ENCODE data around the gene JMJD8.

GRCh38 chr16:667780-668518, 16.2 kb downstream of the JMJD8 start, which contains the start of gene RHOT2:
- peak in 5 of 7 experiments; percentile 51 to 93 (median 86) for TF ChIP-seq CTCF (IDR thresholded peaks at IDR 0.05)
- no peak for TF ChIP-seq EP300 (IDR thresholded peaks at IDR 0.05)

Data from stomach (tissue), 4 donors.